Measurements from ENCODE around the gene RBMXL3. TPM values are rescaled to one million over a fixed set of nuclear protein-coding genes. Genes with fewer than 3 reads are reported as not detected.

Gene RBMXL3
- polyA plus RNA-seq, 1 of the 3 experiments (the other 2 are of a cell fraction), result not detected

DNA sequence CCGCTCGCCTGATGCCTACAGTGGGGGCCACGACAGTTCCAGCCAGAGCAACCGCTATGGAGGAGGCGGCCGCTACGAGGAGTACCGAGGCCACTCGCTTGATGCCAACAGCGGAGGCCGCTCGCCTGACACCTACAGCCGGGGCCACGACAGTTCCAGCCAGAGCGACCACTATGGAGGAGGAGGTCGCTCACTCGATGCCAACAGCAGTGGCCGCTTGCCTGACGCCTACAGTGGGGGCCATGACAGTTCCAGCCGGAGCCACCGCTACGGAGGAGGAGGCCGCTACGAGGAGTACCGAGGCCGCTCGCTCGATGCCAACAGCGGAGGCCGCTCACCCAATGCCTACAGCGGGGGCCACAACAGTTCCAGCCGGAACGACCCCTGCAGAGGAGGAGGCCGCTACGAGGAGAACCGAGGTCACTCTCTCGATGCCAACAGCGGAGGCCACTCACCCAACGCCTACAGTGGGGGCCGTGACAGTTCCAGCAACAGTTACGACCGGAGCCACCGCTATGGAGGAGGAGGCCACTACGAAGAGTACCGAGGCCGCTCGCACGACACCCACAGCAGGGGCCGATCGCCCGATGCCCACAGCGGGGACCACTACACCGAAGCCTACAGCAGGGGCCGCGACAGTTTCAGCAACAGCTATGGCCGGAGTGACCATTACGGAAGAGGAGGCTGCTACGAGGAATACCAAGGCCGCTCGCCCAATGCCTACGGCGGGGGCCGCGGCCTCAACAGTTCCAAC is 2.5 kb downstream of the RBMXL3 start:
- H3K9me3 ChIP-seq, result no peaks in the 10 kb centered on the region
- no peak overlapping the region for H3K27ac ChIP-seq (ENCODE audit: low read depth in 2 of 2, low read length in 1 of 2)
- no peaks in the 10 kb centered on the region for H3K79me2 ChIP-seq (ENCODE audit: insufficient read depth)
- no peaks in the 10 kb centered on the region for H3F3A ChIP-seq (replicated peaks; ENCODE audit: insufficient read depth)
- CTCF ChIA-PET, result no interaction called here
- H3K4me1 ChIP-seq (ENCODE audit: control insufficient read depth in 1 of 2, insufficient read depth in 2 of 2, low read depth in 1 of 2, low read length in 1 of 2), result no peaks in the 10 kb centered on the region; a peak in 1 of 4 replicates
- no peak overlapping the region for H3K4me2 ChIP-seq
- H3K36me3 ChIP-seq (replicated peaks in 1 of 2; ENCODE audit: control insufficient read depth in 1 of 2, insufficient read depth in 2 of 2, low read length in 1 of 2), result no peaks in the 10 kb centered on the region
- DNase-seq, result no peak
- 87% methylated on average over 29 of the region's 64 CpGs for WGBS (ENCODE audit: low lambda C conversion rate)
- TF ChIP-seq, protein P1, sequence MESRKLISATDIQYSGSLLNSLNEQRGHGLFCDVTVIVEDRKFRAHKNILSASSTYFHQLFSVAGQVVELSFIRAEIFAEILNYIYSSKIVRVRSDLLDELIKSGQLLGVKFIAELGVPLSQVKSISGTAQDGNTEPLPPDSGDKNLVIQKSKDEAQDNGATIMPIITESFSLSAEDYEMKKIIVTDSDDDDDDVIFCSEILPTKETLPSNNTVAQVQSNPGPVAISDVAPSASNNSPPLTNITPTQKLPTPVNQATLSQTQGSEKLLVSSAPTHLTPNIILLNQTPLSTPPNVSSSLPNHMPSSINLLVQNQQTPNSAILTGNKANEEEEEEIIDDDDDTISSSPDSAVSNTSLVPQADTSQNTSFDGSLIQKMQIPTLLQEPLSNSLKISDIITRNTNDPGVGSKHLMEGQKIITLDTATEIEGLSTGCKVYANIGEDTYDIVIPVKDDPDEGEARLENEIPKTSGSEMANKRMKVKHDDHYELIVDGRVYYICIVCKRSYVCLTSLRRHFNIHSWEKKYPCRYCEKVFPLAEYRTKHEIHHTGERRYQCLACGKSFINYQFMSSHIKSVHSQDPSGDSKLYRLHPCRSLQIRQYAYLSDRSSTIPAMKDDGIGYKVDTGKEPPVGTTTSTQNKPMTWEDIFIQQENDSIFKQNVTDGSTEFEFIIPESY (IDR thresholded peaks at IDR 0.05; ENCODE audit: borderline replicate concordance, low read depth), result no peak
- TF ChIP-seq SMC3 (IDR thresholded peaks at IDR 0.05; ENCODE audit: low read depth, low read length) (no peak), TEAD4 (IDR thresholded peaks at IDR 0.05; ENCODE audit: borderline replicate concordance, insufficient read depth) (no peak), MXI1 (IDR thresholded peaks at IDR 0.05; ENCODE audit: low read depth, low read length) (no peak)
- TF ChIP-seq, protein P2, sequence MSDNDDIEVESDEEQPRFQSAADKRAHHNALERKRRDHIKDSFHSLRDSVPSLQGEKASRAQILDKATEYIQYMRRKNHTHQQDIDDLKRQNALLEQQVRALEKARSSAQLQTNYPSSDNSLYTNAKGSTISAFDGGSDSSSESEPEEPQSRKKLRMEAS (IDR thresholded peaks at IDR 0.05; ENCODE audit: low read depth), result no peak
- TF ChIP-seq, protein P3, sequence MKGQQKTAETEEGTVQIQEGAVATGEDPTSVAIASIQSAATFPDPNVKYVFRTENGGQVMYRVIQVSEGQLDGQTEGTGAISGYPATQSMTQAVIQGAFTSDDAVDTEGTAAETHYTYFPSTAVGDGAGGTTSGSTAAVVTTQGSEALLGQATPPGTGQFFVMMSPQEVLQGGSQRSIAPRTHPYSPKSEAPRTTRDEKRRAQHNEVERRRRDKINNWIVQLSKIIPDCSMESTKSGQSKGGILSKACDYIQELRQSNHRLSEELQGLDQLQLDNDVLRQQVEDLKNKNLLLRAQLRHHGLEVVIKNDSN (IDR thresholded peaks at IDR 0.05; ENCODE audit: borderline replicate concordance, low read depth), result no peak
- no peaks in the 10 kb centered on the region for H3K9me2 ChIP-seq
- H3K27me3 ChIP-seq (ENCODE audit: insufficient read depth), result no peaks in the 10 kb centered on the region
- no peak overlapping the region for H3K4me3 ChIP-seq (ENCODE audit: low read depth in 2 of 2, low read length in 1 of 2)
- no peak overlapping the region for H2AFZ ChIP-seq (ENCODE audit: low read depth)
- no peak overlapping the region for H3K9ac ChIP-seq
- POLR2A ChIA-PET, result no interaction called here
- no peaks in the 10 kb centered on the region for H4K20me1 ChIP-seq (ENCODE audit: insufficient read depth)

DNA sequence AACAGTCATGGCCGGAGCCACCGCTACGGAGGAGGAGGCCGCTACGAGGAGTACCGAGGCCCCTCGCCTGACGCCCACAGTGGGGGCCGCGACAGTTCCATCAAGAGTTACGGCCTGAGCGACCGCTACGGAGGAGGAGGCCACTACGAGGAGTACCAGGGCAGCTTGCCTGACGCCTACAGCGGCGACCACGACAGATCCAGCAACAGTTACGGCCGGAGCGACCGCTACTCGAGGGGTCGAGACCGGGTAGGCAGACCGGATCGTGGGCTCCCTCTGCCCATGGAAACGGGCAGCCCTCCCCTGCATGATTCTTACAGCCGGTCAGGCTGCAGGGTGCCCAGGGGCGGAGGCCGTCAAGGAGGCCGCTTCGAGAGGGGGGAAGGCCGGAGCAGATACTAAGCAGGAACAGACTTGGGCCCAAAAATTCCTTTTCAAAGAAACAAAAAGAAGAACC is 3.1 kb downstream of the RBMXL3 start:
- no peaks in the 10 kb centered on the region for H3K27me3 ChIP-seq (ENCODE audit: insufficient read depth)
- H2AFZ ChIP-seq (ENCODE audit: low read depth), result no peak overlapping the region
- H4K20me1 ChIP-seq (ENCODE audit: insufficient read depth), result no peaks in the 10 kb centered on the region
- H3K36me3 ChIP-seq (replicated peaks in 1 of 2; ENCODE audit: control insufficient read depth in 1 of 2, insufficient read depth in 2 of 2, low read length in 1 of 2), result no peaks in the 10 kb centered on the region
- POLR2A ChIA-PET, result no interaction called here
- no peaks in the 10 kb centered on the region for H3K9me3 ChIP-seq
- no peaks in the 10 kb centered on the region; a peak in 1 of 4 replicates for H3K4me1 ChIP-seq (ENCODE audit: control insufficient read depth in 1 of 2, insufficient read depth in 2 of 2, low read depth in 1 of 2, low read length in 1 of 2)
- H3K4me2 ChIP-seq, result no peak overlapping the region
- no peak overlapping the region for H3K9ac ChIP-seq
- CTCF ChIA-PET, result no interaction called here
- no peak overlapping the region for H3K27ac ChIP-seq (ENCODE audit: low read depth in 2 of 2, low read length in 1 of 2)
- no peaks in the 10 kb centered on the region for H3K79me2 ChIP-seq (ENCODE audit: insufficient read depth)
- no peaks in the 10 kb centered on the region for H3F3A ChIP-seq (replicated peaks; ENCODE audit: insufficient read depth)
- no peaks in the 10 kb centered on the region for H3K9me2 ChIP-seq
- 65% methylated on average over 8 of the region's 35 CpGs for WGBS (ENCODE audit: low lambda C conversion rate)
- TF ChIP-seq GABPA (IDR thresholded peaks at IDR 0.05; ENCODE audit: low read depth), result no peak
- TF ChIP-seq FOSL2 (IDR thresholded peaks at IDR 0.05; ENCODE audit: borderline replicate concordance, low read depth), result no peak
- TF ChIP-seq, protein P4, sequence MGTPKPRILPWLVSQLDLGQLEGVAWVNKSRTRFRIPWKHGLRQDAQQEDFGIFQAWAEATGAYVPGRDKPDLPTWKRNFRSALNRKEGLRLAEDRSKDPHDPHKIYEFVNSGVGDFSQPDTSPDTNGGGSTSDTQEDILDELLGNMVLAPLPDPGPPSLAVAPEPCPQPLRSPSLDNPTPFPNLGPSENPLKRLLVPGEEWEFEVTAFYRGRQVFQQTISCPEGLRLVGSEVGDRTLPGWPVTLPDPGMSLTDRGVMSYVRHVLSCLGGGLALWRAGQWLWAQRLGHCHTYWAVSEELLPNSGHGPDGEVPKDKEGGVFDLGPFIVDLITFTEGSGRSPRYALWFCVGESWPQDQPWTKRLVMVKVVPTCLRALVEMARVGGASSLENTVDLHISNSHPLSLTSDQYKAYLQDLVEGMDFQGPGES (IDR thresholded peaks at IDR 0.05; ENCODE audit: low read depth, low read length), result no peak
- TF ChIP-seq EP300 (IDR thresholded peaks at IDR 0.05; ENCODE audit: borderline replicate concordance in 1 of 2, low read depth in 1 of 2, low read length in 1 of 2), result no peak
- TF ChIP-seq GATA2 (CRISPR knock-in tag; IDR thresholded peaks at IDR 0.05), result no peak
- TF ChIP-seq, protein P3 (IDR thresholded peaks at IDR 0.05; ENCODE audit: borderline replicate concordance, low read depth), result no peak
- TF ChIP-seq RXRA (IDR thresholded peaks at IDR 0.05; ENCODE audit: borderline replicate concordance, low read depth), result no peak
- no peak for TF ChIP-seq TCF12 (IDR thresholded peaks at IDR 0.05)
- TF ChIP-seq RAD21 (IDR thresholded peaks at IDR 0.05; ENCODE audit: low read length), result no peak
- TF ChIP-seq, protein P5, sequence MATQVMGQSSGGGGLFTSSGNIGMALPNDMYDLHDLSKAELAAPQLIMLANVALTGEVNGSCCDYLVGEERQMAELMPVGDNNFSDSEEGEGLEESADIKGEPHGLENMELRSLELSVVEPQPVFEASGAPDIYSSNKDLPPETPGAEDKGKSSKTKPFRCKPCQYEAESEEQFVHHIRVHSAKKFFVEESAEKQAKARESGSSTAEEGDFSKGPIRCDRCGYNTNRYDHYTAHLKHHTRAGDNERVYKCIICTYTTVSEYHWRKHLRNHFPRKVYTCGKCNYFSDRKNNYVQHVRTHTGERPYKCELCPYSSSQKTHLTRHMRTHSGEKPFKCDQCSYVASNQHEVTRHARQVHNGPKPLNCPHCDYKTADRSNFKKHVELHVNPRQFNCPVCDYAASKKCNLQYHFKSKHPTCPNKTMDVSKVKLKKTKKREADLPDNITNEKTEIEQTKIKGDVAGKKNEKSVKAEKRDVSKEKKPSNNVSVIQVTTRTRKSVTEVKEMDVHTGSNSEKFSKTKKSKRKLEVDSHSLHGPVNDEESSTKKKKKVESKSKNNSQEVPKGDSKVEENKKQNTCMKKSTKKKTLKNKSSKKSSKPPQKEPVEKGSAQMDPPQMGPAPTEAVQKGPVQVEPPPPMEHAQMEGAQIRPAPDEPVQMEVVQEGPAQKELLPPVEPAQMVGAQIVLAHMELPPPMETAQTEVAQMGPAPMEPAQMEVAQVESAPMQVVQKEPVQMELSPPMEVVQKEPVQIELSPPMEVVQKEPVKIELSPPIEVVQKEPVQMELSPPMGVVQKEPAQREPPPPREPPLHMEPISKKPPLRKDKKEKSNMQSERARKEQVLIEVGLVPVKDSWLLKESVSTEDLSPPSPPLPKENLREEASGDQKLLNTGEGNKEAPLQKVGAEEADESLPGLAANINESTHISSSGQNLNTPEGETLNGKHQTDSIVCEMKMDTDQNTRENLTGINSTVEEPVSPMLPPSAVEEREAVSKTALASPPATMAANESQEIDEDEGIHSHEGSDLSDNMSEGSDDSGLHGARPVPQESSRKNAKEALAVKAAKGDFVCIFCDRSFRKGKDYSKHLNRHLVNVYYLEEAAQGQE (IDR thresholded peaks at IDR 0.05; ENCODE audit: low read depth, low read length), result no peak
- no peak for TF ChIP-seq MXI1 (IDR thresholded peaks at IDR 0.05; ENCODE audit: low read depth, low read length)
- no peak overlapping the region for H3K4me3 ChIP-seq (ENCODE audit: low read depth in 2 of 2, low read length in 1 of 2)
- DNase-seq, result no peak

Measured in SK-N-SH (cell line).